Thyroid gland (tissue), 4 donors: ENCODE results near the gene INSL3. TPM values are rescaled to one million over a fixed set of nuclear protein-coding genes. Genes with fewer than 3 reads are reported as not detected.

Experiments
- DNase-seq, 2 donors: peaks; one replicate each; pipeline ENCODE4 v3.0.0-alpha.2; 2019
- H3K27ac ChIP-seq, 3 donors: fragments of 200-600 bp; sonication (generic); 1 replicate in 2 of 3; 2 replicates in 1 of 3; pipeline ENCODE4 v1.5.1; 2016 to 2019; ENCODE audit warnings: mild to moderate bottlenecking in 1 of 3, moderate library complexity in 1 of 3
- H3K27me3 ChIP-seq: fragments of 200-600 bp; sonication (generic); one replicate; pipeline ENCODE4 v1.5.1; 2019
- H3K36me3 ChIP-seq, 2 donors: fragments of 200-600 bp; sonication (generic); one replicate each; pipeline ENCODE4 v1.5.1; 2016 to 2019
- H3K4me1 ChIP-seq, 2 donors: fragments of 200-600 bp; sonication (generic); one replicate each; pipeline ENCODE4 v1.5.1; 2017 to 2019
- H3K4me3 ChIP-seq, 3 donors: fragments of 200-600 bp; sonication (generic); replicated peaks in 1 of 3; 1 replicate in 2 of 3; 2 replicates in 1 of 3; pipeline ENCODE4 v1.5.1; 2016; ENCODE audit warnings: mild to moderate bottlenecking in 1 of 3
- H3K9me3 ChIP-seq: fragments of 200-600 bp; sonication (generic); one replicate; pipeline ENCODE4 v1.5.1; 2017
- POLR2A ChIP-seq, 2 donors: fragments of 450-650 bp; IDR thresholded peaks; one replicate each; pipeline ENCODE4 v1.6.1; 2017; ENCODE audit warnings: antibody characterized with exemption in 2 of 2, mild to moderate bottlenecking in 2 of 2, moderate library complexity in 1 of 2
- WGBS, 2 donors: methylation state at CpG; one replicate each; pipeline ENCODE4 v1.1.5; 2017; 5-methylcytosine and 5-hydroxymethylcytosine counted together
- intact Hi-C: fragments of 100-400 bp; cut with DNase I; formaldehyde crosslinking; loops from one replicate; pipeline ENCODE4 v1.15.1; 2023
- total RNA-seq, 4 donors: library from RNA; depleted of rRNA; stranded (reverse); fragments of >200 nt; gene quantifications; one replicate each; pipeline ENCODE4 v1.2.3, GENCODE V29; 2016
- TF ChIP-seq, protein P1 (sequence below), 6 experiments: fragments of 200-600 bp in 3 of 6; fragments of 450-650 bp in 3 of 6; sonication (generic) in 3 of 6; IDR thresholded peaks; one replicate each; pipeline ENCODE4 v1.5.1; 2016 to 2019; ENCODE audit warnings: antibody characterized with exemption in 6 of 6, mild to moderate bottlenecking in 2 of 6, inconsistent platforms in 1 of 6, moderate library complexity in 1 of 6

INSL3 gene
- total RNA-seq, 4 donors from 2014 or later, result 0.89 to 0.94 TPM; not detected in 2

DNA sequence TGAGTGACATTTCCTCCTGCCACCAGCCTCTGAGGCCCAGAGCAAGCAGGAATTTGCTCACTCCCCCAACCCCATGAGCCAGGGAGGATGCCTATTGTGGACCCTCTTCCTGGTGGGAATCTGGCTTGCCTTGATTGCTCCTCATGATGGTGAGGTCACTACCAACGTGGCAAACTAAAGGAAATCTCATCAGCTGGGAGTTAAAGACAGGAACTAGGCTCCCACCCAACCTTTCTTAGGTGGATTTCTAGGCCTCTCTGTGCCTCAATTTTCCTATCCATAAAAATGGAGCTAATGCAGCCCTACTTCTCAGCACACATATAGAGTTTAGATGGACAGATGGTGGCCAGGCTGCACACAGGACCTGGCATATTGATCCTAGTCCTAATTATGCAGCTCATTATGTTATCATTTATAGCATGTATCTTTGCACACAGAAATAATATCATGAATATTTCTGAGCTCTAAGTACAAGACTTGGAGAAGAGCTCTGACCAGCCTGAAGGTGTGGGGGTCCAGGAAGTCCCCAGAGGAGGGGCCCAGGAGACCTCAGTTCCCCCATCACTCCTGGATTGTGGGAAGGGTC lies 24.4 kb downstream of the INSL3 start:
- Histone ChIP-seq H3K36me3 (no peaks in the 10 kb centered on the region), H3K4me1 (peaks cover 0 to 7% of the 10 kb centered on the region in 2 donors), H3K27ac (no peak overlapping the region), H3K9me3 (no peaks in the 10 kb centered on the region), H3K27me3 (peaks cover 10% of the 10 kb centered on the region), H3K4me3 (no peak overlapping the region)
- 50 to 64% methylated on average over 1 of the region's 1 CpG for WGBS, 2 donors
- intact Hi-C loops, result no loop called here
- TF ChIP-seq, protein P1, sequence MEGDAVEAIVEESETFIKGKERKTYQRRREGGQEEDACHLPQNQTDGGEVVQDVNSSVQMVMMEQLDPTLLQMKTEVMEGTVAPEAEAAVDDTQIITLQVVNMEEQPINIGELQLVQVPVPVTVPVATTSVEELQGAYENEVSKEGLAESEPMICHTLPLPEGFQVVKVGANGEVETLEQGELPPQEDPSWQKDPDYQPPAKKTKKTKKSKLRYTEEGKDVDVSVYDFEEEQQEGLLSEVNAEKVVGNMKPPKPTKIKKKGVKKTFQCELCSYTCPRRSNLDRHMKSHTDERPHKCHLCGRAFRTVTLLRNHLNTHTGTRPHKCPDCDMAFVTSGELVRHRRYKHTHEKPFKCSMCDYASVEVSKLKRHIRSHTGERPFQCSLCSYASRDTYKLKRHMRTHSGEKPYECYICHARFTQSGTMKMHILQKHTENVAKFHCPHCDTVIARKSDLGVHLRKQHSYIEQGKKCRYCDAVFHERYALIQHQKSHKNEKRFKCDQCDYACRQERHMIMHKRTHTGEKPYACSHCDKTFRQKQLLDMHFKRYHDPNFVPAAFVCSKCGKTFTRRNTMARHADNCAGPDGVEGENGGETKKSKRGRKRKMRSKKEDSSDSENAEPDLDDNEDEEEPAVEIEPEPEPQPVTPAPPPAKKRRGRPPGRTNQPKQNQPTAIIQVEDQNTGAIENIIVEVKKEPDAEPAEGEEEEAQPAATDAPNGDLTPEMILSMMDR (IDR thresholded peaks at IDR 0.05), result no peak
- TF ChIP-seq POLR2A (IDR thresholded peaks at IDR 0.05), result no peak
- DNase-seq, result no peak

DNA sequence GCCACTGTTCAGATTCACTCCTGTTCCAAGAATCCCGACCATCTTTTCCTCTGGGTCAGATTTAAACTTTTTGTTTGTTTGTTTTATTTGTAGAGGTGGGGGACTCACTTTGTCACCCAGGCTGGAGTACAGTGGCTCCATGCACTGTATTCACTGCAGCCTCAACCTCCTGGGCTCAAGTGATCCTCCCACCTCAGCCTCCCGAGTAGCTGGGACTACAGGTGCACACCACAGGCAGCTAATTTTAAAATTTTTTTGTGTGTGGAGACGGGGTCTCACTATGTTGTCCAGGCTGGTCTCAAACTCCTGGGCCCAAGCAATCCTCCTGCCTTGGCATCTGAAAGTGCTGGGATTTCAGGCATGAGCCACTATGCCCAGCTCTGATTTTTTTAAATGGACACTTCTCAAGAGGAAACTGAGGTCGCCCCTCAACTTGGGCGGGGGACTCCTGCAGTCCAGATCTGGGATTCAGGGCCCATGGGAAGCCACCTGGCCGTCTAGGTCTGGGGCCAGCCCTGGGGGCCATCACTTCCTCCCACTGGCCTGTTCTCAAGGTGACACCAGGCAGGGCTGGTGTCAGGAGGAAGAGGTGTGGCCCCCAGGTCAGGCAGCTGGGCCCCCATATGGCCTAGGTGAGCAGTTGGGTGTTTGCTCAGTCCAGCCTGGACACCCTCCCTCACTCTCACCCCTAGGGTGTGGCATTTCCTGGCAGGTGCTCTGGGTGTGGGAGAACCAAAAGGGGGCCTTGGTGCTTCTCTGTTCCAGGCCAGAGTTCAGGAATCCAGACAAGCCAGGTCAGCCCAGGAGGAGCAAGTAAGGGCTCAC lies 25.1 kb downstream of the INSL3 start:
- H3K27me3 ChIP-seq, result peaks cover 10% of the 10 kb centered on the region
- H3K4me1 ChIP-seq, result peaks cover 0 to 11% of the 10 kb centered on the region in 2 donors
- H3K9me3 ChIP-seq, result no peaks in the 10 kb centered on the region
- no peak for TF ChIP-seq POLR2A (IDR thresholded peaks at IDR 0.05)
- TF ChIP-seq, protein P1 (IDR thresholded peaks at IDR 0.05), result no peak
- intact Hi-C loops, result no loop called here
- no peaks in the 10 kb centered on the region for H3K36me3 ChIP-seq
- no peak overlapping the region for H3K4me3 ChIP-seq
- H3K27ac ChIP-seq, result no peak overlapping the region
- WGBS, 2 donors, result 69 to 86% methylated on average over 5 to 6 of the region's 6 CpGs
- DNase-seq, result no peak

DNA sequence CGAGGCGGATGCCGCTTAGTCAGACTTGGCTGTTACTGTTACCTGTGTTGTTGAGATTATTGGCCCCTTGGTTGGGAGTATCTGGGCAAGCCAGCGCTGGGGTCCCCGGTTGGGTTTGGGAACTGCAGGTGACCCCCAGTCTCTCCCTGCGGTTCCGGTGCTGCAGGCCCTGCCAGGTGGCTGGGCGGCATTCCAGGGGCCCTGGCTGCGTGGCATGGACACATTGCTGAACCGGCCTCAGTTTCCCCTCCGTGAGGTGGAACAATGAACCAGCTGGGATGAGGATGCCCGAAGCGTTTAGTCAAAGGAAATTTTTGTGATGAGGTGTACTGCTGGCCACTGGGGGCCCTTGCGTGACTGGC lies 25.8 kb downstream of the INSL3 start:
- intact Hi-C loops, result no loop called here
- peaks cover 0 to 12% of the 10 kb centered on the region in 2 donors for H3K4me1 ChIP-seq
- TF ChIP-seq, protein P1 (IDR thresholded peaks at IDR 0.05), result no peak
- TF ChIP-seq POLR2A (IDR thresholded peaks at IDR 0.05), result no peak
- H3K27me3 ChIP-seq, result peaks cover 10% of the 10 kb centered on the region
- H3K4me3 ChIP-seq, result no peak overlapping the region
- WGBS, 2 donors, result 35 to 45% methylated on average over 3 to 11 of the region's 14 CpGs
- no peak for DNase-seq
- no peaks in the 10 kb centered on the region for H3K36me3 ChIP-seq
- no peak overlapping the region for H3K27ac ChIP-seq
- H3K9me3 ChIP-seq, result no peaks in the 10 kb centered on the region

DNA sequence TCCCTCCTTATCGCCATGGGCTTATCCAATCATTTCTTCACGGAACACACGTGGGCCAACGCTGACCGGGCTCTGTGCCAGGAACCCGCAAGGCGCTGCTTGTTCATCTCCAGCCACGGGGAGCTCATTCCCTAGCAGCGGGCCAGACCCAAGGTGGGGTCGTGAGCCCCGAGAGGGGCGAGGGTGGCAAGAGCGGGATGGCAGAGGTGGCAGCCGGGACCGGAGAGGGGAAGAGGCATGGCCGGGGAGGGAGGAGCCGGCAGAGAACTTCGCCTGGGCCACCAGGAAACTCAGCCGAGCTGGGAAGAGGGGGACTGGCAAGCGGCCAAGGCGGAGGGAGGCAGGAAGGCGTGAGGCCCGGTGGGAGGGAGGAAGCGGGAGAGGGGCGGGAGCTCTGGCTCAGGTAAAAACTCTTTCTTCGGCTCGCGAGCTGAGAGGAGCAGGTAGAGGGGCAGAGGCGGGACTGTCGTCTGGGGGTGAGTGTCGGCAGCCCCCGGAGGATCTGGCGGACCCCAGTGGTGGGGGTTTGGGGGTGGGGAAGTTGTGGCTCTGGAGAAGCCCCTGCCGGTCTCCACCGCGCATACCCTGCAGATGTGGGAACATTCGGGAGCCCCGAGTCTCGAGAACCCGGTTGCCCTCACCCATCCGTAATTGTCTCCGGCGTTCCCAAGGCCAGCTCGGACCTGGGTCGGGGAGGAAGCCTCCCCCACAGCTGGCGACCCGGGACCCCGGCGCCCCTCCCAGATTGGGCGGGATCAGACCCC lies 26.4 kb downstream of the INSL3 start, which contains the start of gene B3GNT3:
TSS of gene B3GNT3 (plus strand) at position 408 of the 764 bp plus-strand sequence. CDS start 12,670 bp downstream, outside the sequence.
- TF ChIP-seq, protein P1 (IDR thresholded peaks at IDR 0.05), result no peak
- no peak for TF ChIP-seq POLR2A (IDR thresholded peaks at IDR 0.05)
- peaks cover 0 to 12% of the 10 kb centered on the region in 2 donors for H3K4me1 ChIP-seq
- H3K4me3 ChIP-seq, result no peak within 1 kb of the TSS
- H3K36me3 ChIP-seq, result no peaks in the 10 kb centered on the region
- no peaks in the 10 kb centered on the region for H3K9me3 ChIP-seq
- DNase-seq, result peak in 1 of 2 donors; percentile 5
- H3K27me3 ChIP-seq, result peaks cover 10% of the 10 kb centered on the region
- intact Hi-C loops, result no loop called here
- WGBS, 2 donors, result 5 to 6% methylated on average over 30 to 35 of the region's 50 CpGs
- no peak within 1 kb of the TSS for H3K27ac ChIP-seq
